ENCODE data around the gene COQ8B. TPM values are rescaled to one million over a fixed set of nuclear protein-coding genes. Genes with fewer than 3 reads are reported as not detected.
A peak's percentile ranks its signal among the peaks of the same experiment; 100 is the strongest.
"Not testable (repeated sequence)": the region's sequence is repeated elsewhere in the genome, so short reads cannot be mapped to it uniquely, and the experiment has no call there.

The COQ8B gene
- 73.8 TPM for total RNA-seq

DNA sequence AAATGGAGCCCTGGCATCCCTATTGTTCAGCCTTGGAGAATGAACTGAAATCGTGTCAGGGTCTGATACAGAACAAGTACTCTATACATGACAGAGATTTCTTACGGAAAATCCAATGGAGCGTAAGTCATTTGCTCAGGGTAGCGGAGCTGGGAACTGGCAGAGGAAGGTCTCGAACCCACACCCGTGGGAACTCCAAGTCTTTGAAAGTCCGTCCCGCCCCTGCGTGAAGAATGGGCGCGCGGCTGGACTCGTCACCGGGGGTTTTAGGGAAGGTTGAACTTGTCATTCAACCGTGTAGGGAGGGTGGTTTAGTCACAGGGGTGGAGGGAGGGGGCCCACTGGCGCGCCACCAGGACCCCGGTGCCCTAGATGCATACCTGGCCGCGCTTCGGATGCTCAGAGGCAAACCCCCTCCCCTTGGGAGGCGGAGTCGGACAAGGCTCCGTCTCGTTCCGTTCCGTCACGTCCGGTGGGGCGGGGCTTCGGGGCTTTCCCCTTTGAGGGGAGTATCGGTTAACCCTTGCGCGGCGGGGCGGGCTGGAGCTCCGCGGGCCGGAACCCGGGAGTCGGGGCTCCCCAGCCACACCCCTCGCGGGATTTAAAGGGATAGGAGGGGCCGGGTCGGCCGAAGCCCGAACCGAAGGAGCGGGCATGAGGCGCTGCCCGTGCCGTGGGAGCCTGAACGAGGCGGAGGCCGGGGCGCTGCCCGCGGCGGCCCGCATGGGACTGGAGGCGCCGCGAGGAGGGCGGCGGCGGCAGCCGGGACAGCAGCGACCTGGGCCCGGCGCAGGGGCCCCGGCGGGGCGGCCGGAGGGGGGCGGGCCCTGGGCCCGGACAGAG, at the start of gene COQ8B, which contains the start of gene ITPKC:
Gene COQ8B (minus strand): TSS at position 405 of the 843 bp plus-strand sequence. CDS start 2,254 bp downstream, outside the sequence.
Gene ITPKC (plus strand): TSS at position 631 of the 843 bp plus-strand sequence. CDS start 24 bp downstream, at position 655.
- DNase-seq (ENCODE audit: low read depth in 2 of 3, low spot score in 2 of 3): peak; percentile 93 to 99 (median 99)

DNA sequence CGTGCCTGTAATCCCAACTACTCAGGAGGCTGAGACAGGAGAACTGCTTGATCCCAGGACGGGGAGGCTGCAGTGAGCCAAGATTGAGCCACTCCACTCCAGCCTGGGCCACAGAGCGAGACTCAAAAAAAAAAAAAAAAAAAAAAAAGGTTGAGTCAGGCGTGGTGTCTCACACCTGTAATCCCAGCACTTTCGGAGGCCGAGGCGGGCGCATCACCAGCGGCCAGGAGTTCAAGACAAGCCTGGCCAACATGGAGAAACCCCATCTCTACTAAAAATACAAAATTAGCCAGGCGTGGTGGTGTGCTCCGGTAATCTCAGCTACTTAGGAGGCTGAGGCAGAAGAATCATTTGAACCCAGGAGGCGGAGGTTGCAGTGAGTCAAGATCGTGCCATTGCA, 49.7 kb upstream of the COQ8B start:
- not testable (repeated sequence) for DNase-seq (ENCODE audit: low read depth in 2 of 3, low spot score in 2 of 3)

DNA sequence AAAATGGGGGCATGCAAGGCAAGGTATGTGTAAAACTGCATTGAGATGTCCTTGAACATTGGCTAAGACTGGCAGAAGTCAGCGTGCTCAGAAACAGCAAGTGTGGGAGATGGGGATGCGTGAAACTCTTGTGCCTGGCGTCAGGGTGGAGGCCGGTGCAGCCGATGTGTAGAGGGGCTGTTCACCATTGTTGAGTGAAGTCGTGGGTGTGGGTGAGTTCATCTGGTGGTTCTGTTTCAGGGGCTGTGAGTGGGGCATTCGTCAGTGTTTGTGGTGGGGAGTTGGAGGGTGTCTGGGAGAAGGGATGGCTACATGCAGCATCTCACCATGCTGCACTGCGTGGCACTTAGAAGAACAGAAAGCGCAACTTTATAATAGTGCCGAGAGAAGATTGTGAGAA, 47.3 kb upstream of the COQ8B start:
- no peak for DNase-seq (ENCODE audit: low read depth in 2 of 3, low spot score in 2 of 3)

DNA sequence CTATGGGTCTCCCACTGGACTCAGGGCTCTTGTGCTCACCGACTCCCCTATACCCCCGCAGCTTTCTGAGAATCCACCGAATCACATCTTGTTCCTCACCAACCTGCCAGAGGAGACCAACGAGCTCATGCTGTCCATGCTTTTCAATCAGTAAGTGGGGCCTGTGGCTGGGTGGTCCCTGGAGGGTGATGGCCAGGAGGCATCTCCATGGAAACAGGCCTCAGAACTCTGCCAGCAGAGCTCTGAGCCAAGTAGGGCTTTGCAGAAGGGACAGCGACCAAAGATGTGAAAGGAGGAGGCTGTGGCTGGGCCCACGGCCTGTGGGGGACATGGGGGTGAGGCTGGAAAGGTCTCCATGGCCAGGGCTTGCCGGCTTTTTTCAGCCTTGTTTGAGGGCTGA, 46.8 kb upstream of the COQ8B start:
- DNase-seq (ENCODE audit: low read depth in 2 of 3, low spot score in 2 of 3): no peak

DNA sequence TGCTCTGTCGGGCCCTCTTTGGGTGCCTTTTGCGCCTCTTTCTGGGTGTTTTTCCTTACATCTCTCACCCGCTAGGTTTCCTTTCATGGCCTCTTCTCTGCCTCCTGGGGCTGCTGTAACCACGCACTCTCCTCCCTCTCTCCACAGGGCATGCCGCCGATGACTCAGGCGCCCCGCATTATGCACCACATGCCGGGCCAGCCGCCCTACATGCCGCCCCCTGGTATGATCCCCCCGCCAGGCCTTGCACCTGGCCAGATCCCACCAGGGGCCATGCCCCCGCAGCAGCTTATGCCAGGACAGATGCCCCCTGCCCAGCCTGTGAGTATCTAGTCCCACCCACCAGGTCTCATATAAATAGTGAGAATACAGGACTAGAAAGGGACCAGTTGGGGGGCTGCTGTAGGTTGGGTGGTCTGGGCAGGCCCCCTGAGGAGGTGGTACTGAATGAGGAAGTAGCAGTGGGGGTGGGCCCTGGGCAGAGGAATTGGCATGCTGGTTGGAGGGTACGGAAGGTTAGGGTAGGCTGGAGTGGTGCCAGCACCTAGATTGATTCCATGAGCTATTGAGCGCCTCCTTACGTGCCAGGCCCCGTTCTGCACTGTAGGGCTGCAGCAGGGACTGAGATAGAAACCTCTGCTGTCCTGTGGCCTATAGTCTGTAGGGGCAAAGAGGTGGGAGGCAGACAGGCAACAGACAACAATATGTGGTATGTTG, 46.2 kb upstream of the COQ8B start:
- DNase-seq (ENCODE audit: low read depth in 2 of 3, low spot score in 2 of 3): no peak

DNA sequence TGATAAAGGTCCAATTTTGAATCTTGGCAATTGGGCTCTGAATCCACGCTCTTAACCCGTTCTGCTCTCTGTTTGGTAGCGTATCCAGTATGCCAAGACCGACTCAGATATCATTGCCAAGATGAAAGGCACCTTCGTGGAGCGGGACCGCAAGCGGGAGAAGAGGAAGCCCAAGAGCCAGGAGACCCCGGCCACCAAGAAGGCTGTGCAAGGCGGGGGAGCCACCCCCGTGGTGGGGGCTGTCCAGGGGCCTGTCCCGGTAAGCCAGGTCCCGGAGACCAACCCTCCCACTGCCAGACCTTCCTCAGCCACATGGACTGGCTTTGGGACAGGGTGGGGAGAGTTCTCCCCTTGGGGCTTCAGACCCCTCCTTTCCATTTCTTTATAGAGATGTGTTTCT, 42.7 kb upstream of the COQ8B start:
- DNase-seq (ENCODE audit: low read depth in 2 of 3, low spot score in 2 of 3): no peak

DNA sequence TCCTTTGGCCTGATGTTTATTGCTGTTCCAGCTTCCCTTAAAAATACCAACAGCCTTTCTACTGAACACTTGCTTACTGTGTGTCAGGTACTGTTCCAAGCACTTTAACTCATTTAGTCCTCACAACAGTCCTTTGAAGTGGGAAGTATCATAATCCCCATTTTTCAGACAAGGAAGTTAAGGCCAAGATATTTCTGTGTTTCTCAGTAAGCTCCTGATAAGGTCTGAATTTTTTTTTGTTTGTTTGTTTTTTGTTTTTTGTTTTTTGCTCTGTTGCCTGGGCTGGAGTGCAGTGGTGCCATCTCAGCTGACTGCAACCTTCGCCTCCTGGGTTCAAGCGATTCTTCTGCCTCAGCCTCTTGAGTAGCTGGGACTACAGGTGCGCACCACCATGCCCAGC, 41.8 kb upstream of the COQ8B start:
- no peak for DNase-seq (ENCODE audit: low read depth in 2 of 3, low spot score in 2 of 3)

DNA sequence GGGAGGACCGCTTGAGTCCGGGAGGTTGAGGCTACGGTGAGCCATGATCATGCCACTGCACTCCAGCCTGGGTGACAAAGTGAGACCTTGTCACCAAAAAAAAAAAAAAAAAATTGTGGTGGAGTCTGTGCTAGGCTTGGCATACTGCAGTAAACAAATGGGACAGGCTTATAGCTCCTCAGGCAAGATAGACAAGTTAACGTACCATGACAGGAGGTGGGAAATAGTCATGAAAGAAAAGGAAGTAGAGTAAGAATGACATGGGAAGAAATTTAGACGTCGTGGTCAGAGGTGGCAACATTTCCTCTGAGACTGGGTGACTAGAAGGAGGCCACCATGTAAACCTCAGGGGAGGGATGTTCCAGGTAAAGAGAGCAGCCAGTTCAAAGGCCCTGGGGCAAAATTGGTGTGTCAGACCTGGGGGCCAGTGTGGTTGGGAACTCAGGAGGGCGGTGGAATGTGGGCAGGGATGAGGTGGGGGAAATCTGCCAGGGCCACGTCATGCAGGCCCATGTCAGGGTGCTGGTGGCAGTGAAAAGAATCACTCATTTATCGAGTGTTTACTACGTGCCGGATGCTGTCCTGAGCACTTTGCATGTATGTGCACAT, 39.9 kb upstream of the COQ8B start:
- DNase-seq (ENCODE audit: low read depth in 2 of 3, low spot score in 2 of 3): no peak

DNA sequence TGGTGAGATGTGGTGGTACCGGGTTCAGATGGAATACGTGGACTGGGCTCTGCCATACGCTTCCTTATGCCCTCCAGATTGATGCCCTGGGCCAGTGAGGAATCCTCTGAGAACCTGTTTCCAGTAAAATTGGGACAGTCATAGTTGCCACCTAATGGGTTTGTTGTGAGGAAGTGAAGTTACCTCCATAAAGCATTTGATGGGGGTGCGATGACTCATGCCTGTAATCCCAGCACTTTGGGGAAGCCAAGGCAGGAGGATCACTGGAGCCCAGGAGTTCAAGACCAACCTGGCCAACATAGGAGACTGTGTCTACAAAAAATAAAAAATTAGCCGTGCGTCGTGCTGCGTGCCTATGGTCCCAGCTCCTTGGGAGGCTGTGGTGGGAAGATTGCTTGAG, 39.1 kb upstream of the COQ8B start:
- DNase-seq (ENCODE audit: low read depth in 2 of 3, low spot score in 2 of 3): no peak

DNA sequence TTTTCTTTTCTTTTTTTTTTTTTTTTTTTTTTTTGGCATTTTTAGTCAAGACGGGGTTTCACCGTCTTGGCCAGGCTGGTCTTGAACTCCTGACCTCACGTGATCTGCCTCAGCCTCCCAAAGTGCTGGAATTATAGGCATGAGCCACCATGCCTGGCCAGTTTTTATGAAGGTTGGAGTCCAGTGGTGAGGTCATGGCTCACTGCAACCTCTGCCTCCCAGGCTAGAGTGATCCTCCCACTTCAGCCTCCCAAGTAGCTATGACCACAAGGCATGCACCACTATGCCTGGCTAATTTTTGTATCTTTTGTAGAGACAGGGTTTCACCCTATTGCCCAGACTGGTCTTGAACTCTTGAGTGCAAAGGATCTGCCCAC, 38.5 kb upstream of the COQ8B start:
- no peak for DNase-seq (ENCODE audit: low read depth in 2 of 3, low spot score in 2 of 3)

DNA sequence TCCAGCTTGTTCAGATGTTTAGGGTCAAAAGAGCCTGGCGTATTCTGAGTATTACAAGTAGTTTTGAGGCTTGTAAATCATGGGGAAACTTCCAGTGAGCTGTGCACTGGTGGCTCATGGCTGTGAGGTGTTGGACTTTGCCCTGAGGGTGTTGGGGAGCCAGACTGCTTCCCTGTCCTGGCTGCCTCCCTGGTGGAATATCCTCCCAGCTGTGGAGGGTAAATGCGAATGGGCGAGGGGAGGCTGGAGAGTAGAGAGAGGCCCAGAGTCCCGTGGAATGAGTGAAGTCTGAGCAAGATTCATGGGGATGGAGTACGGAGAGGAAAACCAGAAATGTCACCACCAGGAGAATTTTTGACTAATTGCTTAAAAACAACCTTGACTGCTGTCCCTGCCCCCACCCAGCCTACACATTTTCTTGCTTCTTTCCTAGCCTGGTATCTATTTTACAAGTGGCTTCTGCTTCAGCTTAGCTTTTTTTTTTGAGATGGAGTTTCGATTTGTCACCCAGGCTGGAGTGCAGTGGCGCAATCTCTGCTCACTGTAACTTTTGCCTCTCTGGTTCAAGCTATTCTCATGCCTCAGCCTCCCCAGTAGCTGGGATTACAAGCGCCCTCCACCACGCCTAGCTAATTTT, 38.0 kb upstream of the COQ8B start:
- DNase-seq (ENCODE audit: low read depth in 2 of 3, low spot score in 2 of 3): no peak

DNA sequence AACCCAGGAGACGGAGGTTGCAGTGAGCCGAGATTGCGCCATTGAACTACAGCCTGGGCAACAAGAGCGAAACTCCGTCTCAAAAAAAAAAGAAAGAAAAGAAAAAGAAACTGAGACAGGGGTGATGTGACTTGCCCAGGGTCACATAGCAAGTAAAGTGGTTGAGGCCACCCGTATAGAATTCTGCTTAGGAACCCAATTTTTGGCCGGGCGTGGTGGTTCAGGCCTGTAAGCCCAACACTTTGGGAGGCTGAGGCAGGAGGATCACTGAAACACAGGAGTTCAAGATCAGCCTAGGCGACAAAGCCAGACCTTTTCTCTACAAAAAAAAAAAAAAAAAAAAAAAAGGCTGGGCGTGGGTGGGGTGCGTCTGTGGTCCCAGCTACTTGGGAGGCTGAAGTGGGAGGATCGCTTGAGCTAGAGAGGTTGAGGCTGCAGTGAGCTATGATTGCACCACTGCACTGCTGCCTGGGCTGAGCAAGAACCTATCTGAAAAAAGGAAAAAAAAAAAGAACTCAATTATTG, 35.6 kb upstream of the COQ8B start:
- DNase-seq (ENCODE audit: low read depth in 2 of 3, low spot score in 2 of 3): no peak

DNA sequence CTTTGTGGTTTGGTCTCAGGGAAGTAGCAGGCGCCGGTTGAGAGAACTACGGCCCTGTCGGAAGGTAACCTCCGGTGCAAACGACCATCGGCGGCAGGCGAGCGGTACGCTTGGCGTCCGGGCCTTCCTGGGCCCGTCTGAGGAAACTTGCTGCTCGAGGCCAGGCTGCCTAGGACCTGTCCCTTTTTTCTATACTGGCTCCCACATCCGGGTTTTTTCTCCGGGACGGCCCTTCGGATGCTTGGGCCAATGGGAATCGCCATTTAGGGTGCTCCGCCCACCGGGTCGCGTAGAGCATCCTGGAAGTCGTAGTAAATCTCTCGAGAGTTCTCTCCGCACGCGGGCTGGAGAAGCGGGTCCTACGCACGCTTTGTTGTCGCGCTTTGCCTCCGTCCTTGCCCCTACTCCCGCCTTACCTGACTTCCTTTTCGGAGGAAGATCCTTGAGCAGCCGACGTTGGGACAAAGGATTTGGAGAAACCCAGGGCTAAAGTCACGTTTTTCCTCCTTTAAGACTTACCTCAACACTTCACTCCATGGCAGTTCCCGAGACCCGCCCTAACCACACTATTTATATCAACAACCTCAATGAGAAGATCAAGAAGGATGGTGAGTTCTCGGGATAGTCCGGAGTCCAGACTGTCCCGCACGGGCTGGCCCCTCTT, 34.3 kb upstream of the COQ8B start, which contains the start of gene SNRPA:
Gene SNRPA (plus strand): TSS at position 330 of the 664 bp plus-strand sequence. CDS start 206 bp downstream, at position 536.
- DNase-seq (ENCODE audit: low read depth in 2 of 3, low spot score in 2 of 3): peak in 2 of 3 donors; percentile 97 to 98

DNA sequence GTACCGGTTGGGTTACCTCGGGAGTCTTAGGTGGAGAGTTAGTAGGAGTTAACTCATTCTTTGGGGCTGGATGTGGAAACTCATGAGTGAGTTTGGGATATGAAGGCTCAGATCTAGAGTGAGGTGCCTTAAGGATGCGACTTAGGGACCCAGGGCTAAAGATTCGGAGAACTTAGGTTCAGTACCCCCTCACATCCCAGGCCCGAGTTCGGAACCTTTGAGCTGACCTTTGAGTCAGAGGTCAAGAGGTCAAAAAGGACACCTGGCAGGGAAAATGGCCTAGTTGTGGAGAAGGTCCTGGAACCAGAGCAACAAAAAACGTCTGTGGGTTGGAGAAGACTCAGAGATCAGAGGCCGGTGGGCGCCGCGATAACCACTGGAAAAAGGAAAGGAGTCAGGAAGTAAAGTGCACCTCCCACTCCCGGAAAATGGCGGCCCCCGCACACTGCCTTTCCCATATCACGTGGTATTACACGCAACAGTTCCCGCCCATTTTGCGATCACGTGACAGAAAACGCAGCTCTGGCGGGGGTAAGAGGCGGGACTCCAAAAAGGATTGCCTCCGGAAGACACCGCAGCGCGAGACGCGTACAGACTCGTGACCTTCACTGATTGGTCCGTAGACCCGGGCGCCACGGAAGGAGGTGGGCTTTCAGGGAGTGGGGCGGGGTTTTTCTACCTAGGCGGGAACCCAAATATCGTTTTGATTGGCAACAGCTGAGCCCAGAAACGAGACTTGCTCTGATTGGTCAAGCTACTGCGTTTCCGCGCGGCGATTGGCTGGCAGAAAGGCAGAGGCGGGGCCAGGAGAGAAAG, 33.6 kb upstream of the COQ8B start, which contains the start of gene ACTMAP:
Gene ACTMAP (minus strand): TSS at position 420 of the 816 bp plus-strand sequence. CDS start 674 bp downstream, outside the sequence.
- DNase-seq (ENCODE audit: low read depth in 2 of 3, low spot score in 2 of 3): peak; percentile 94 to 100 (median 100)

DNA sequence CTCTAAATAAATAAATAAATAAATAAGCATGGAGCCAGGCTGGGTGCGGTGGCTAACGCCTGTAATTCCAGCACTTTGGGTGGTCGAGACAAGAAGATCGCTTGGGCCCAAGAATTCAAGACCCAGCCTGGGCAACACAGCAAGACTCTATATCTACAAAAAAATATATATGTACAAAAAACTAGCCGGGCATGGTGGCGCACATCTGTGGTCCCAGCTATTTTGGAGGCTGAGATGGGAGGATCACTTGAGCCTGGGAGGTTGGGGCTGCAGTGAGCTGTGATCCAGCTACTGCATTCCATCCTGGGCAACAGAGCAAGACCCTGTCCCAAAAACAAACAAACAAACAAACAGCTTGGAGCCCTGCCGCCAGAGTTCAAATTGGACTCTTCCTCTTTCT, 30.9 kb upstream of the COQ8B start:
- DNase-seq (ENCODE audit: low read depth in 2 of 3, low spot score in 2 of 3): no peak

DNA sequence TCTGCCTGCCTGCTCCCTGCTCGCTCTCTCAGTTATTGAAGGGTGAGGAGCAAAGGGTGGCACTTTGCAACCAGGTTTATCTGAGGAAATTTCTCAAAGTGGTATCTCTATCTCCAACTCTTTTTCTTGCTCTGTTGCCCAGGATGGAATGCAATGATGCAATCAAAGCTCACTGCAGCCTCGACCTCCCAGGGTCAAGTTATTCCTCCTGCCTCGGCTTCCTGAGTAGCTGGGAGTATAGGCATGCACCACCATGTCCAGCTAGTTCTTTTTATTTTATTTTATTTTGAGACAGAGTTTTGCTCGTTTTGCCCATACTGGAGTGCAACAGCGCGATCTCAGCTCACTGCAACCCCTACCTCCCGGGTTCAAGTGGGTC, 28.7 kb upstream of the COQ8B start:
- no peak for DNase-seq (ENCODE audit: low read depth in 2 of 3, low spot score in 2 of 3)

DNA sequence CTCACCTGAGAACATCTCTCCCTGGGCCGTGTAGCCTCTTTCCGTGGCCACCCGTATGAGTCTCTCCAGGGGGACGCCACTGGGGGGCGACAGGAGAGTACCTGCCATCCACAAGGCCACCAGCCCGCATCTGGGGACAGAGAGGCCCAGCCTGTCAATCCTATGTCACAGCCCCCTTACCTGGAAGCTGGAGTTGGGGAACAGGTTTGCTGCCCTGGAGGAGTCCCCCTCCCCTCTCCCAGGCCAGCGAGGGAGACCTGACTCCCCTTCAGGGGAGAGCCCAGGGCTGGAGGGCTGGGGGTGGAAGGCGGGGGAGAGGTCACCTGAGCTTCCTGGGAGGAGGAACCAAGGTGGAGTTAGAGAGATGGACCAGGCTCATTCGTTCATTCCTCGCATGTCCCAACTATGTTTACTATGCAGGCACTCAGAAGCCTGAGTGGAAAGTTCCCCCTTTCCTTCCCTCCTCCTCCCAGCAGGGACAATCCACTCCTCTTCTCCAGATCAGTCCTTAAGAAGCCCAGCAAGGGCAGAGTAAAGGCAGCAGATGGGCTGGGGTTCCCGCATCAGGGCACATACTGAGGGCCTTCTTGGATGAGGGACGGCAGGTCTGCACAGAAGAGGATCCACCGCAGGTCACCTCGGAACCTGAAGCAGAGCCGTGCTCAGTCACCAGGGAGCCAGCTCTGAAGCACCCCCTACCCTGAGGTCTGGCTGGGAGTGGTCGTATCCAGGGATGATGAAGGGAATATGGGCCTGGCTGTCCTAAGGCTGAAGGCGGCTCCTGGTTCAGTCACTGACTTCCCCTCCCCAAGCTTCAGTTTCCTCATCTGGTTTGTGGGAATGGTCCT, 28.1 kb upstream of the COQ8B start:
- no peak for DNase-seq (ENCODE audit: low read depth in 2 of 3, low spot score in 2 of 3)

DNA sequence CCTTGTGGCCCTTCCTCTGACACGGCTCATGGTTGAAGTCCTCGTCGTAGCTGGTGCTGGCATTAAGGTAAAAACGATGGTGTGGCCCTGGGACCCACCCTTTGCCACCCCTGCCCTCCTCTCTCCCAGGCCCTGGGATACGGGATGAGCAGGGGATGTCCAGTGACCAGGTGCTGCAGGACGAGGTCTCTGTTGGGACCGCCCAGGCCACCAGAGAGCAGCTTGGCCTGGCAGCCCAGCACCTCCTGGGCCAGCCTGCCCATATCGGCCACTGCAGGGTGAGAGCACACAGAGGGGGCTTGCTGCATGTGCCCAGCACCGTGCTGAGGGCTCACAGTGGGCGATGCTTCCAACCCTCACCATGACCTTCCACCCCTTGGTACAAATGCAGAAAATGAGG, 27.2 kb upstream of the COQ8B start:
- no peak for DNase-seq (ENCODE audit: low read depth in 2 of 3, low spot score in 2 of 3)
